GM20000 (cell line): ENCODE results near the gene AK6.

ENCODE experiments used
- DNase-seq: peaks from one replicate; pipeline ENCODE4 v3.0.0; 2012; ENCODE audit warnings: low spot score
- CTCF ChIP-seq: IDR thresholded peaks from 2 replicates; pipeline ENCODE4 v1.5.1; 2012; ENCODE audit warnings: mild to moderate bottlenecking, control low read depth; ENCODE audit errors: extremely low read depth, missing control alignments

The AK6 gene

GRCh38 chr5:69364850-69365249 lies 4.5 kb downstream of the AK6 start:
- no peak for DNase-seq
- TF ChIP-seq CTCF, result no peak

GRCh38 chr5:69364414-69364813 lies 4.9 kb downstream of the AK6 start:
- peak; percentile 25 for DNase-seq
- TF ChIP-seq CTCF, result no peak

GRCh38 chr5:69360442-69360841 lies 8.9 kb downstream of the AK6 start:
- no peak for TF ChIP-seq CTCF
- no peak for DNase-seq

- no peak for TF ChIP-seq CTCF
- DNase-seq, result no peak
Measured at GRCh38 chr5:69359699-69360098, 9.6 kb downstream of the AK6 start.

GRCh38 chr5:69350664-69351063 lies 18.7 kb downstream of the AK6 start:
- DNase-seq, result no peak
- no peak for TF ChIP-seq CTCF

- TF ChIP-seq CTCF, result no peak
- no peak for DNase-seq
Measured at GRCh38 chr5:69343083-69343482, 26.2 kb downstream of the AK6 start.

- TF ChIP-seq CTCF, result no peak
- no peak for DNase-seq
Measured at GRCh38 chr5:69341520-69342161, 27.7 kb downstream of the AK6 start.
